ENCODE results near the gene RPN2.

The RPN2 gene

DNA sequence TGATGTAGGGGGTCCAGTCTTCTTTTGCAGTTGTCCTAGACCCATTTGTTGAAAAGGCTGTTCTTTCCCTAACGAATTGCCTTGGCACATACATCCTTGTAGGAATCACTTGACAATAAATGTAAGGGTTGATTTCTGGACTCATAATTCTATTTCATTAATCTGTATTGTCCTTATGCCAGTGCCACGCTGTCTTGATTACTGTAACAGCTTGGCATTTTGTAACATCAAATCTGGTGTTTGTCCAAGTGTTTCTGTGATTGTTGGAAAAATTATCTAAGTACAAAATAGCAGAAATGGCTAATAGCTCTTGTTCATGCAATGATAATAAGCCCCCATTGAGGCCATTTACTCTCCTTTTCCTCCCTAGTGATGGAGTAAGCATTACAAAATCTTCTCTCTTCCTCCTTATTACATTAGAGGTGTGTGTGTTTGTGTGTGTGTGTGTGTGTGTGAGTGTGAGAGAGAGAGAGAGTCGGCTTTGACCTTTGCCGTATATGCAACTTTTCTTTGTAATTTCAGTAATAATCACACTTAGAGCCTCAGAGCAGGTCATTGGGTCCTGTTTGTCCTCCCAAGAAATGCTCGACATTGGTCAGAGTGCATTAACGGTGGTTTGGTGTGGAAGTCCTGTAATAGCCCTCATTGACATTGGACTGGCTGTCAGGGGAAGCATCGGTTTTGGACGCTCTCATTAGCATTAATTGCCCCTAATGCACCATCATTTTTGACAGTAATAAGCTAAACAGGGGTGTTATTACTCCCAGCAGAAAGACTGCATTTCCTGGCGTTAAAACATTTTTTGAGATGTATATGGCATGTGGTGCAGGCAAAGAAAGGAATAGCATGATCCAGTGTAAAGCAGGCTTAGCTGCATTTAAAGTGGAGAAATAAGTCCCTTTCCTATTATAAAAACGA, 40.9 kb downstream of the RPN2 start:
- no peak for DNase-seq

DNA sequence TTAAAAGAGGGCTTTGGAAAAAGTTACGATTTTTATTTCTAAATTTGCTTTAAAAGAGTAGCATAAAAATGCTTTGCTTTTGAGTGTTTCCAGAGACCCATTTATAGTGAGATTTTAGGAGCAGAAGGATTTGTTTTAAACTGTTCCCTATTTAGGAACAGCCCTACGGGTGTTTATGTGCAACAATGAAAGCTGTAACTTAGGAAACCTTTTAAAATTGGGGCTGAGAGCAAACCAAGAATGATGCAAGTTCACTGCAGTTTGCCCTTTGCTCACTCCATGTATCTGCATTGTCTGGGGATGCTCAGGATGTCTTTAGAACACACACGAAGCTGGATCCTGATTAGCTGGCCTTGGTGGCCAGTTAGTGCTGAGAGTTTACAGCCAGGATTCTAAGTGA, 41.6 kb downstream of the RPN2 start:
- no peak for DNase-seq

DNA sequence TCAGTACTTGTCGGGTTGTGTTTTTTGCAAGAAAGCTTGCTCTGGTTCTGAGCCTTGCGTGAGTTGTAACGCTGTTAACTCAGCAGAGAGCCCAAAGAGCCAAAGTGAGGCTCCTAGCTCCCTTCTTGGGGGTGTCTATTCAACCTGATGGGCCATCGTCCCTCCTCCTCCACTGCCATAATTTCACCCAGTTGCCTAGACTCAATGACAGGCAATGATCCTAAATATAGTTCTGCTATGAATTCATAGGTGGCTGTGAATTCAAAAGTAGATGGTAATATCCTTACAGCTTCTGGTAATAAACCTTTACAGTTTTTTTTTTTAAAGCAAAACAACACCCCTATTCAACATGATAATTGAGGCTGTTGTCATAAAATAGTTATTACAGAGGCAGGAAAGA, 43.0 kb downstream of the RPN2 start:
- no peak for DNase-seq

DNA sequence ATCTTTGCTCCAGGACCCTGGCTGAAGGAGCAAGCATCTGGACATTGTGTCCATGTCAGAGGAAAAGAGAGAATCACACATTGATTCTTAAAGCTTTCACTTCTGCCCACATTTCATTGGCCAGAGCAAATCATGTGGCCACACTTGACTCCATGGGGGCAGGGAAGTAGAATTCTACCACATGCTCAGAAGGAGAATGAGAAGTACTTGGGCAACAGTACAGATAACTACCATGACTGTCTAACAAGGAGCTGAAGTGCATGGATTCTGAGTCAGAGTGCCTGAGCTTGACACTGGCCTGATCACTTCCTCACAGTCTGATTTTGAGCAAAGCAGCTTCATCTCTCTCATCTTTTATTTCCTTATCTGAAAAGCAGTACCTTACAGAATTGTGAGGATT, 43.9 kb downstream of the RPN2 start:
- DNase-seq, result no peak

DNA sequence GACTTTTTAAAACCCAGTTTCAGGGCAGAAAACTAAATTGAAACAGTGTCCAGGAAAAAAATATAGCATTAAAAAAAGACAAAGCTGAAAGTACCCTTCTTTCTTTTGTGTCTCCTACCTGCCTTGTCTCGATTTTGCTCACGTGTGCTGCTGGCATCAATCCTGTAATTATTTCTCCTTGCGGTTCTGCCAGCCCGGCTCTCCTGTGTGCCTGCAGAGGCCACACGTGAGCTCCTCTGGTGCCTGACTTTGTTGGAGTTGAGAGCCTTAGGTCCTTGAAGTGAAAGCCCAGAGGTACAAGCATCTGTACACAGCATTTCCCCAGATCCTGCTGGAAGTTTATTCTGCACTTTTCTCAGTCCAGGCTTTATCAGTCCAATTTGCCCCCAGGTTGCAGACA, 46.0 kb downstream of the RPN2 start:
- no peak for DNase-seq

DNA sequence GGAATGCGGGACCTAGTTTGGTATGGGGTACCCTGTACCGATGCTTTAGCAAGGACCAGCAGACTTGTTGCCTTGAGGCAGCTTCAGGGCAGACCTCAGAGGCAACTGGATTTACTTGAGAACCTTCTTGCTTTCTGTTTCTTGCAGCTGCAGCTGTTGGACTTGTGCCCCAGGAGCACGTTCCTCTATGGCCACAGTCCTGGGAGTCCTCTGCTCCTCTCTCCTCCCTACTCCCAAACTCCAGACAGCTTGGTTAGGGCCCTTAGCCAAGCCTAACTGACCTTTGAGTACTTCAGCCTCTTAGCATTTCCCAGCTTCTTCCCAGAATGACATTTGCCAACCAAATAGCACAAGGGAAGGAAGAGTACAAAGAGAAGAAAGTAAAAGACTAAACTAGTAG, 47.8 kb downstream of the RPN2 start:
- no peak for DNase-seq

DNA sequence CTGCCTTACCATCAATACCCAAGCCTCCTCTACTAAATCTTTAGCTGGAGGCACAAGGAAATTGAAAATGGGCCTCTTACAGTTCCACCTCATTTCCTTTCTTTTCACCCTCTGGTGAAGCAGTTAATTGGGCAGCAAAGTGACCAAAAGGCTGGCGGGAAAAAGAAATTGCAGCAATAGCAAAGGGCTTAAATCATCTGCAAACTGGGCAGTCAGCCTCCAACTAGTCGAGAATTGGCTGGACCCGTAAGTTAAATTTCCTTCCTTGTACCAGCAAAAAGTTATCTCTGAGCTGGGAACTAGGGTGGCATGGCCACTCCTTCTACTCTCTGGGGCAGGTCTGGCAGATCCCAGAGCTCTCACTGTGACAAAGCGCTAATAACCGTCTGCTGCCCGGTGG, 49.0 kb downstream of the RPN2 start:
- no peak for DNase-seq

DNA sequence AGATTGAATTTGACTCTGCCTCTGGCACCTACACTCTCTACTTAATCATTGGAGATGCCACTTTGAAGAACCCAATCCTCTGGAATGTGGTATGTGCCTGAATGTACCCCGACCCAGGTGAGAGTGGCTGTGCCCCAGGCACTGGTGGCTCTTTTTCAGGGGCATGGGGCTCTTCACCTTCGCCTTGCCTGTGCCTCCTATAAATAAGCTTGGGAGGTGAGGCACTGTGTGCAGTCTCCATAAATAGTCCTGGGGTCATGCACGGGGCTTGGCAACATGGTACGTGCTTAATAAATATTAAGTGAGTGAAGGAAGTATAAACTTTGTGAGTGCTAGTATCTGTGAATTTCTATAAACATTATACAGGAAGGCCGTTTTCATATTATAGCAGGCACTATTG, 49.5 kb downstream of the RPN2 start:
- no peak for DNase-seq

DNA sequence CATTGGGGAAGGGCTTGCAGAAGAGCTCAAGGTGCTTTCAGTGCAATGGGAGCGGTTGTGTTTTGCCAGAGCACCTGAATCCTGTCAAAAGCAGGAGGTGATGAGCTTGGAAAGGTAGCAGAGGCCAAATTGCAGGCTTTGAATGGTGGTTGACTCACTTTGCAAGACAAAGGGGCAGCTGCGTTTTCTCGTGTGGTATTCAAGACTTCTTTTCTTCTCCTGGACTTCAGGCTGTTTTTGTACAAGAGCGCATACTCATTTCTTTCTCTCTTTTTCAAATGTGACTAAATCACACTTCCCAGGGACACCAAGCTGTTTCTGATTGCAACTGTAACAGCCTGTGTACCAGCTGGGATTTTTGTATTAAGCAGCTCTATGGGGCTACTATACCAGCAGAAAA, 50.2 kb downstream of the RPN2 start:
- DNase-seq, result no peak

DNA sequence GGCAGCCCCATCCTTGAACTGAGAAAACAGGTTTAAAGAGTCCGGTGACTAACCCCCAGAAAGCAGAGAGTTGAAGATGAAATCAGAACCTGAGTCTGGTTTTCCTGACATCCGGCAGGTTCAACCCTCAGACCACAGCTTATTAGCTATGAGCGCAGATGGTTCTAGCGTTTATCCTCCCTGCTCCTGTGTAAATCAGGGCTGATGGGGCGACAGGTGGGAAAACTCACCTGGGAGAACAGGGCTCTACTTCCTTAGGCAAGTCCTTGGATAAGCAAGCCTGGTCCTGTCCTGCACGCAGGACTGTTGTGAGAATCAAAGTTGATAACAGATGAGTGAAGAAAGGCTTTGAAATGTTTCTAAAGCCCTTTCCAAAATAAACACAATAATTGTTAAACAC, 51.1 kb downstream of the RPN2 start:
- DNase-seq, result no peak

DNA sequence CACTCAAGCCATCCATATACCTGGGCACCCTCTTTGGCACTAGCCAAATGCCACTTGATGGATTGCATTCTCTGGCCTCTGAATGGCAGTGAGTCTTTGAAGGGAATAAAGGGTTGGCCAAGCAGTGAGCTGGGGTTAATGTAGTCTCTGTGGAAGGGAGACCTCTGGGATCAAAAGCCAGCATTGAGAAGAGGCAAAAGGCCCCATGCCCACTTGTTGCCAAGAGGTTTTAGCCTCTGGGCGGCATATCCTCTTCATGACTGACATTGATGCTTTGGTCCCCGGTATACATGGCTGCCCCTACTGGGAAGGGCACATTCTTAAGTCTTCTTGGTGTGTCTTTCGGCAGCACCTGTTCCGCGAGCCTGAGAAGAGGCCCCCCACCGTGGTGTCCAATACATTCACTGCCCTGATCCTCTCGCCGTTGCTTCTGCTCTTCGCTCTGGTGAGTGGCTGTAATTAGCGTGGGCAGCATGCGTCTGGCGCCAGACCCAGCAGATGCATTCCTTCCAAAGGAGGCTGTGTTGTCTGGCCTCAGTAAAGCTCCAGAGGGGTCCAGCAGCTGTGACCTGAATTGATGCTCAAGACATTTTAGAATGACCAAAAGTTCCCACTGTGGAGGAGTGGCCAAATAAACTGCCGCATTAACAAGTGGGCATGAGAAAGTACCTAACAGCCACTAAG, 53.0 kb downstream of the RPN2 start:
- no peak for DNase-seq

DNA sequence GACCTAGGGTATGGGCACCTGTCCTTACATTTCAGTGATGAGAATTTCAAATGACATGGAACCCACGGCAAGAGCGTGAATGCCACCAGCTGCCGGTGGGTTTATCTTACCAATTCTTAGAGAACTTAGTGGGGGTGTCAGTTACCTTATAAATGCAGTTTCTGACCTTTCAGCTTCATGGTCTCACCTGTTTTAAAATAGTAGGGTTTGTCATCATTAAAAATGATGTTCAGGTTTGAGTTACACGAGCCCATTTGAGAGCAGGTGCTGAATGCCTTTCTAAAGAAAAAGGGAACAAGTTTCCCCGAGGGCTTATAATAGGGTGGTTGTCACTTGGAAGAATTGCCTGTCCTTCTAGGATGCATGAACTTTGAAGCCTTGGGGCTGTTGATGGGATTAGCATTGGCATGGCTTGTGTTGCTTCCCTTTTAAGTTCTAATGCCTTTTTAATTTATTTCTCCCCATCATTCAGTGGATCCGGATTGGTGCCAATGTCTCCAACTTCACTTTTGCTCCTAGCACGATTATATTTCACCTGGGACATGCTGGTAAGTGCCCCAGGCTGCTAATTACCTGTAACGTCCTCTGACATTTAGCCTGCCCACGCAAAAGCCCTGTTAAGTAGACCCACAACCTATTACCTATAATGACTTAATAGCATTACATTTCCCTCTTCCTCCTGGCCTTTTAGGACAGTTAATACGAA, 54.6 kb downstream of the RPN2 start:
- no peak for DNase-seq

DNA sequence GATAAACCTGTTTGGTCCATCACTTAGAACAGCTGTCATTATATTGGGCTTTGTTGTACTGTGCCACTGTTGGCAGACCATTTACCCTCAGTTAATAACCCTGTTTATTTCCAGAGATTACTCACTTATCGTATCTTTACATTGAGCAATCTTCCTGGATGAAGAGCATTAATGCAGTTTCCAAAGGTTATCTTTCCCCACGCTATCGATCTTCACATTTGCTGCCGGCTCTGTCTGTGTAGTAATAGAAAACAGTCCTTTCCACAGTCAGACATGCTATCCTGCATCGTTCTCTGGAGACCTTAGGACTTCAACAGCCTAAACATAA, 55.1 kb downstream of the RPN2 start:
- no peak for DNase-seq

DNA sequence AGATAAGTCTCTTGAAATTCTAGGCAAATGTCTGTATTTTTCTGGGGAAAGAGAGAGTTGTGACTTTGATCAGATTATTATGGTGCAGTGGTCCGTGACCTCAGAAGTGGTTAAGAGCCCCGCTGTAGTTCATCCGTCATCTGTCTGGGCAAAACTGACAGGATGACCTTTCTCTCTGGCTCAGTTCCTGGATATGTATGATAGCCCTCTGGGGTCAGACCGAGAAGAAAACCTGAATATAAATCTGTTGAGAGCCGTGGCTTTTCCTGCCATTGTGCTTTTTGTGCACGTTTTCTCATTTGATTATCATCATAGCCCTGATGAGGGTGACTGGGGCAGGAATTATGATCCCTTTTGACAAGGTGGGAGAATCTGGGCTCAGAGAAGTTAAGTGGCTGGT, 55.9 kb downstream of the RPN2 start:
- DNase-seq, result no peak

DNA sequence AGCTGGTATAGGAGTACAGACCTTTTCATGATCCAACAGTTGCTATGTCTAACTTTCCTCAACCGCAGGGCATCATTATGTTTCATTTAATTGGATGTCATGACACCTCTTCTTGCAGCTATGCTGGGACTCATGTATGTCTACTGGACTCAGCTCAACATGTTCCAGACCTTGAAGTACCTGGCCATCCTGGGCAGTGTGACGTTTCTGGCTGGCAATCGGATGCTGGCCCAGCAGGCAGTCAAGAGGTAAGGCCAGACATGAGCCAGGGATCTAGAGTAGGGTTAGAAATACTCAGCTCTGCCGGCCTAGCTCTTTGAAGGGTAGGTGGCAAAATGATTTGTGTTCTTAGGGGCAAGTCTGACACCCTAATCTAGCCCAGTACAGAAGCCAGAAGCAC, 57.3 kb downstream of the RPN2 start:
- no peak for DNase-seq

DNA sequence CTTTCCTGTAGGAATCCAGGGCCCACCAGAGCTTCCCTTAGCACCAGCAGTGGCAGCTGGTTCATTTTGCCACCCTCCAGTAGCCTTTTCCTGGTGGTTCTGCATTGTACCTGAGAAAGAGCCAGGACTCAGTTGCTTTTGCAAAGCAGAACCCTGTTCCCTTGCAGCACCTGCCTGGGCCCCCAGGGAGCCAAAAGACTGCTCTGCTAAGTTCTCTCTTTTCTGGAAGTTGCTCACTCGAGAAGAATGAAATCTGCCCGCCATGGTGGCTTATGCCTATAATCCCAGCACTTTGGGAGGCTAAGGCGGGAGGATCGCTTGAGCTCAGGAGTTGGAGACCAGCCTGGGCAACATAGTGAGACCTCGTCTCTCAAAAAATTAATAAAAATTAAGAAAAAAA, 58.5 kb downstream of the RPN2 start:
- no peak for DNase-seq

DNA sequence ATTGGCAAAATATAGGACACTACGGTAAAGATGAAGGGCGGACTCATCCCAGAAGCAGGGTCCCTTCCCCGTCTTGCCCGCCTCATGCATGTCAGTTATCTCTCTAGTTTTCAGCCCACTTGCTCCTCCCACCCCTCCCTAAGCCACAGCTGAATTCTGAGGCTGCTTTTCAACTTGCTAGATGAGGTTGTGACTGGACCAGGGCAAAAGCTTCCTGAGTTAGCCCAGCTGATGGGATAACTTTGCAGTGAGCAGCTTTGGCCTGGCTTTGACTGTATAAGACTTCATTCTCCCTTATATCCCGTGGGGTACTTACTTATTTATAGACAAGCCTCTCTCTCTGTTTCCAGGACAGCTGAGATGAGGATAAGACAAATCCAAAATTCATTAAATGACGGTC, 59.3 kb downstream of the RPN2 start:
- no peak for DNase-seq

DNA sequence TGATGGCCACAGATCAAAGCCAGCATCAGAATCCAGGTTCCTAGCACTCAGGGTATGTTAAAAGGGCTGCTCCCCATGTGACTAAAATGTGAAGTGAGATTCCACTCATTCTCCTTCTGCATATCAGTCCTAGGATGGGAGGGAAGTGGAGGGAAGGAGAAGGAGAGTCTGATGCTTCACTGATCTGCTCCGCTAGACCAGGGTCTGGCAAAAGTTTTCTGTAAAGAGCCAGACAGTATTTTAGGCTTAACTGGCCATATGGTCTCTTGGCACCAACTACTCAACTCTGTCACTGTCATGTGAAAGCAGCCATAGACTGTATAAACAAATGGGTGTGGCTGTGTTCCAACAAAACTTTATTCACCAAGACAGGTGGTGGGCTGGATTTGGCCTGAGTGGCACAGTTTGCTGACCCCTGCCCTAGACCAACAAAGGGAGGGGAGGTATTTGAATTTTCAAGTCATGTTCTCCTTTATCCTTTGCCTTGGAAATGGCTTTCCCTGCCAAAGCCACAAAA, 59.9 kb downstream of the RPN2 start:
- no peak for DNase-seq

DNA sequence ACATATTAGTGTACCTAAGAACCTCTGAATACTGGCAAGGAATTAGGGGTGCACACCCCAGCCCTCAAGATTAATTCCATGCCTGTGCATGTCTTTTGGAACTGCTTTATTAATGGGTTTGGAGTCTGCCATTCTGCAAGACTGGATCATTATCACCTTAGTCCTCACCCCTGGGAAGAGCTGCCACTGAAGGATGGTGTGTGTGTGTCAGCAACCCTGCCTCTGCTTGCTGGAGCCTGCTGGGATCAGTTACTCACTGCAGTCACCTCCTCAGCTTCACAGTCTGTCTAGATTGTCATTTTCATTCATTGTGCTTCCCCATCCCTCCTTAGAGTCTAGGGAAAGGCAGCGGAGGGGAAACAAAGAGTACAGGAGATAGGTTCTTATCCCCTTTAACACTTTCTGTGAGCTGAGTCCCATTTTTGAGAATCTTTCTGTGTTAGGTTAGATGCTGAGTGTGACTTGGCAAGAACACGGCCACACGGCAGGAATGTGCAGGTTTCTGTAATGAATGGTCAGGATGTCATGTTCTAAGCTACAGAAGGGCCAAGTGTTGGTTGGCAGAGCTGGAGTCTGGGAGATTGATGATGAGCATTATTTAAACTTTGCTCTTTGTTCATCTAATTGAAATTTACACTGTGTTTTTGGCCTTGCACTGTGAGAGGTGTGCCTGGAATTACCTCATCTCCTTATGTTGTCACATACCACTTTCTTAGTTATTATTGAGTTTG, 61.4 kb downstream of the RPN2 start:
- no peak for DNase-seq

DNA sequence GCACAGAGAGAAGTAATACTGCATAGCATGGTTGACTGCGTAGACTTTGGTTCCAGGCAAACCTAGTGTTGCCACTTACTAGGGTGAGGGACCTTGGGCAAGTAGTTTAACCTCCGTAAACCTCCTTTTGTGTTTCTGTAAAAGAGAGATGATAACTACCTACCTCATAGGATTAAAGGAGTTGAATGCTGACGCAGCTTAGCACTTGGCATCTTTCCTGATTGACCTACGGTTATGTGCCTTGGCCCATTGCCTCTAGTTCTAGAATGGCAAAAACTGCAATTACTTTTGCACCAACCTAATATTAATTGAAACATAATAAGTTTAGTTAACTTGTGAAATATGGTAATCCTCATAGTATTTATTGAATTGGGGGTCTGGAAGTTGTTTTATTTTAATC, 63.4 kb downstream of the RPN2 start:
- DNase-seq, result no peak

DNA sequence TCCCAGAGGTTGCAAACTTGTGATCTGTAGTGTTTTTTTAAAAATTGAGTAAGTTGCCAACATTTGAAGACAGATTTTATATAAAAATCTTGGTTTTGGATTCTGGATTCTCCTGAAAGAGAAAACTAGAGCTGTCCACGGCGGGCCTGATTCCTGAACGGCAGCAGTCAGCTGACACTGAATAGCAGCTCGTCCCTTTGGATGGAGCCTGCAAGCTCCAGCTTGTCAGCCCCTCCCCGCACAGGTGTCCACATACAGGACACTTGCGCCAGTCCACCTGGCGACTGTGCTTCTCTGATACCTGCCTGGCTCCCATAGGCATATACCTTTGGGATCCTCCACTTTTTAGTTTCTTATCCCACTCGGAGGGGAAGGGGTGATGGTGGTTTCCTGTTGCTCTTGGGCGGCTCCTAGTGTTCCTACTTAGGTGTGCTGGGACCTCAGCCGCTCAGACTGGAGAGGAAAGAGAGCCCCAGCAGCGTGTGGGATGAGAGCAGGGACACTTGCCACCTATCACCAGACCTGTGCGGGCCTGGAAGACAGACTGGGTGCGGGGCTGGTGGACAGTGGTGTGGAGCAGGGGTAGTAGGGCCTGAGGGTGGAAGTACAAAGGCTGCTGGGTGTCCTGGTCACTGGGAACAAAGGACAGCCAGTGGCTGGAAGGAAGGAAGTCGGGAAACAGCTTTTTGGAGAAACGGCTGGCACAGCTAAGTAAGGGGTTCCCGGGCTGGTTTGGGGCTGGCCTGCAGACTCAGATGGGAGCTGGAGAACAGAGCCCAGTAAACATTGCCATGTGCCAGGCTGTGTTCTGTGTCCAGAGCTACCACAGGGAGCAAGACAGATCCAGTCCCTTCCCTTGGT, 64.2 kb downstream of the RPN2 start:
- DNase-seq, result no peak

DNA sequence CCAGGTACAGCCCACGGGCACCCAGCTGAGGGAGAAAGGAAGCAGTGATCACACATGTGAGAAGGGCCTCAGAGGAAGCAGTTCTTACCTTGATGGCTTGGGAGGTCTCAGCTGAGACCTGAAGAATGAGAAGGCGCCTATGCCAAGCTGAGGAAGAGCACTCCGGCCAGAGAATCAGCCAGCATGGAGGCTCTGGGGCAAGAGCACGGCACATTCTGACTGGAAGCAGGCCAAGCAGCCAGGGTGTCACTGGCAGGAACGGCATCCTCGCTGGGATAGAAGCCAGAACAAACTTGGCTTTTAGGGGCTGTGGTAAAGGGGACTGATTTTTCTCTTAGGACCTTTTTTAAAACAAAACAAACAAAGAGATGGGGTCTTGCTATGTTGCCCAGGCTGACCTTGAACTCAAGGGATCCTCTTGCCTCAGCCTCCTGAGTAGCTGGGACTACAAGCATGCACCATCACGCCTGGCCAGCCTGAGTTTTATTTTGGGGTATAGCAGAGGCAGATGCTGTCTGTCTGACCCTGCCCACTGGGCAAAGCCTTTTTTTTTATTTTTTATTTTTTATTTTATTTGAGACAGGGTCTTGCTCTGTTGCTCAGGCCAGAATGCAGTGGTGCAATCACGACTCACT, 64.9 kb downstream of the RPN2 start:
- DNase-seq, result no peak
